ENCODE measurements around the gene TRIM75.

TRIM75 gene

GRCh38 chr4:165096776-165097175 is 43.1 kb downstream of the TRIM75 start:
- H3K9me3 Mint-ChIP-seq, result no peaks in the 10 kb centered on the region
- H3K27ac Mint-ChIP-seq, result no peak overlapping the region
- H3K4me3 Mint-ChIP-seq, result no peak overlapping the region
- no peaks in the 10 kb centered on the region for H3K27me3 Mint-ChIP-seq
- peaks cover 13% of the 10 kb centered on the region for H3K36me3 Mint-ChIP-seq (ENCODE audit: low read depth)
- DNase-seq (no peak), ATAC-seq (no peak)
- H3K4me1 Mint-ChIP-seq, result no peaks in the 10 kb centered on the region

- Mint-ChIP-seq H3K27ac (no peak overlapping the region), H3K36me3 (ENCODE audit: low read depth) (peaks cover 17% of the 10 kb centered on the region), H3K27me3 (no peaks in the 10 kb centered on the region), H3K9me3 (no peaks in the 10 kb centered on the region), H3K4me1 (no peaks in the 10 kb centered on the region), H3K4me3 (no peak overlapping the region)
- ATAC-seq, result no peak
- DNase-seq, result no peak
These were observed 48.0 kb downstream of the TRIM75 start for GRCh38 chr4:165101641-165102040.

GRCh38 chr4:165106518-165106917 is 52.9 kb downstream of the TRIM75 start:
- no peaks in the 10 kb centered on the region for H3K27me3 Mint-ChIP-seq
- peaks cover 5% of the 10 kb centered on the region for H3K36me3 Mint-ChIP-seq (ENCODE audit: low read depth)
- ATAC-seq, result no peak
- no peak for DNase-seq
- no peak overlapping the region for H3K27ac Mint-ChIP-seq
- no peaks in the 10 kb centered on the region for H3K9me3 Mint-ChIP-seq
- no peak overlapping the region for H3K4me3 Mint-ChIP-seq
- H3K4me1 Mint-ChIP-seq, result peaks cover 3% of the 10 kb centered on the region

All from activated naive CD8-positive, alpha-beta T cell treated with anti-CD3 and anti-CD28 coated beads, Interleukin-2, amount 50 U/mL, for 24 hours (primary cell).